Testis (tissue), 2 donors: ENCODE measurements around the gene A1BG.

ENCODE experiments used
- CTCF ChIP-seq, 3 experiments: fragments of 450-650 bp in 2 of 3; fragments of 200-600 bp in 1 of 3; sonication (generic) in 1 of 3; IDR thresholded peaks; one replicate each; pipeline ENCODE4 v1.5.1; 2016 to 2019; ENCODE audit warnings: antibody characterized with exemption in 3 of 3, mild to moderate bottlenecking in 2 of 3, moderate library complexity in 1 of 3
- POLR2A ChIP-seq: fragments of 450-650 bp; IDR thresholded peaks from one replicate; pipeline ENCODE4 v1.6.1; 2017; ENCODE audit warnings: antibody characterized with exemption, mild to moderate bottlenecking, moderate library complexity

GRCh38 chr19:58349590-58349989 lies 3.7 kb downstream of the A1BG start:
- TF ChIP-seq CTCF (IDR thresholded peaks at IDR 0.05) (no peak), POLR2A (no peak)
